Epithelial cell of esophagus (primary cell): Measurements from ENCODE around the gene NLRP1.

Experiments used
- DNase-seq: peaks from one replicate; pipeline ENCODE4 v3.0.0; 2010; ENCODE audit warnings: low read depth
- H3K4me3 ChIP-seq: 2 replicates; pipeline ENCODE4 v1.5.1; 2011; ENCODE audit warnings: mild to moderate bottlenecking, low read length, control low read depth
- TF ChIP-seq, protein P1 (sequence below): IDR thresholded peaks from 2 replicates; pipeline ENCODE4 v1.5.1; 2011; ENCODE audit warnings: low read depth, mild to moderate bottlenecking, low read length, control low read depth, inconsistent platforms; ENCODE audit not compliant: insufficient read depth; ENCODE audit errors: missing control alignments

The NLRP1 gene

DNA sequence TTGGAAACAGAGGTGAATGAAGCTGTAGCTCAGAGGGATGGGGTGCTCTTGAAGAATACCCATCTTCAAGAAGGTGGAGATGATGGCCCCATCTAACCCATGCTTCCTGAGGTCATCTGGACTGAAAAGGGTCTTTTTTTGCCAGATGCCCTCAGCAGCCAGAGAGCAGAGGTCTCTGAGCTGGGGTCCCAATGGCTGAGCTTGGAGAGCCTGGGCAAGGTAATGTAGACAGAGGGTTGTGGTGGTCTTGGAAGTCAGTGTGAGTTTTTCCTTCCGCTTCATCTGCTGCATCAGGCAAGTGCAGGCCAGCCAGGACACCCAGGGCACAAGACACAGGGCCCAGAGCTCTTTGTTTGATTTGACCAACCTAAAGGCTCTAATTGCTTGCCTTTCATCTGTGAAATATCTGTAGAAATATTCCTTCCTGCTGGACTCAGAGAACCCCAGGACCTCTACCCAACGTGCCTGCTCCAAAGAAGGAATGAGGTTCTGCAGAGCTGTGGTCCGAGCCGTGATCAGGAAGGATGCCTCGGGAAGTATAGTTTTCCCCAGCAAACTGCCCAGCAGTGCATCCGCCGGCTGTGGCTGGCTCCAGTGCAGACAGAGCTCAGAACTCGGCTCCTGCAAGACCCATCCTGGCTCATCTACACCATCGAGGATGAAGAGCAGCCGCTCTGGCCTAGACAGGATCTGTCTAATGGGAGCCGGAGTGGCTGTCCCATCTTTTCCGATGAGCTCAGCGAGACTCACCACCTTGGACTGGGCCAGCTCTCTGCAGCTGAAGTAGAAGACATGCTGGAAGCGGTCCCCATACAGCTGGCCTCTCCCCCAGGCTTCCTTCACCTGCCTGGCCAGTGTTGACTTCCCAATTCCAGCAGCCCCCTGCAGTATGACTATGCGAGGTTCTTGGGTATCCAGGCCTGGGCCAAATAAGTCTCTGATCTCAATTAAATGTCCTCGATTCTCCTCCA is 25.2 kb downstream of the NLRP1 start:
- no peak for DNase-seq
- TF ChIP-seq, protein P1, sequence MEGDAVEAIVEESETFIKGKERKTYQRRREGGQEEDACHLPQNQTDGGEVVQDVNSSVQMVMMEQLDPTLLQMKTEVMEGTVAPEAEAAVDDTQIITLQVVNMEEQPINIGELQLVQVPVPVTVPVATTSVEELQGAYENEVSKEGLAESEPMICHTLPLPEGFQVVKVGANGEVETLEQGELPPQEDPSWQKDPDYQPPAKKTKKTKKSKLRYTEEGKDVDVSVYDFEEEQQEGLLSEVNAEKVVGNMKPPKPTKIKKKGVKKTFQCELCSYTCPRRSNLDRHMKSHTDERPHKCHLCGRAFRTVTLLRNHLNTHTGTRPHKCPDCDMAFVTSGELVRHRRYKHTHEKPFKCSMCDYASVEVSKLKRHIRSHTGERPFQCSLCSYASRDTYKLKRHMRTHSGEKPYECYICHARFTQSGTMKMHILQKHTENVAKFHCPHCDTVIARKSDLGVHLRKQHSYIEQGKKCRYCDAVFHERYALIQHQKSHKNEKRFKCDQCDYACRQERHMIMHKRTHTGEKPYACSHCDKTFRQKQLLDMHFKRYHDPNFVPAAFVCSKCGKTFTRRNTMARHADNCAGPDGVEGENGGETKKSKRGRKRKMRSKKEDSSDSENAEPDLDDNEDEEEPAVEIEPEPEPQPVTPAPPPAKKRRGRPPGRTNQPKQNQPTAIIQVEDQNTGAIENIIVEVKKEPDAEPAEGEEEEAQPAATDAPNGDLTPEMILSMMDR, result no peak
- H3K4me3 ChIP-seq, result no peak overlapping the region

GRCh38 chr17:5557990-5558389 is 26.3 kb downstream of the NLRP1 start:
- DNase-seq, result no peak
- TF ChIP-seq, protein P1, result no peak
- no peak overlapping the region for H3K4me3 ChIP-seq

DNA sequence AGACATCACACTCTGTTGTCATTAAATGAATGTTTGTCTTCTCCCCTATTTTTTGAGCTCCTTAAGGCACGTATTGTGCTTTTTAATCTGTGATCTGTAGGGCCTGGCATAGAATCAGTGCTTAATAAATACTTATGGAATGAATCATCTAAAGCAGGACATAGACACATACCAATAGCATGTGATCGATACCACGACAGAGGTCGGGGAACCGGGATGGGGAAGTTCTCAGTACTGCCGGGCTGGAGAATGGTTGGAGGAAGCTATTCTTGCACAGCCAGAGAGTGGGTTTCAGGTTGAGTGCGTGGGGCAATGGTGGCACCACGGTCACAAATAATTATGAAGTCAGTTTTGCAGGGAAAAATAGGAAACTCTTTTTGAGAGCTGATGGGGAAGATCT is 26.8 kb downstream of the NLRP1 start:
- TF ChIP-seq, protein P1, result no peak
- peak; percentile 63 for DNase-seq
- no peak overlapping the region for H3K4me3 ChIP-seq

GRCh38 chr17:5555254-5555653 is 29.1 kb downstream of the NLRP1 start:
- DNase-seq, result peak; percentile 83
- TF ChIP-seq, protein P1, result no peak
- no peak overlapping the region for H3K4me3 ChIP-seq

- TF ChIP-seq, protein P1, result no peak
- no peak overlapping the region for H3K4me3 ChIP-seq
- DNase-seq, result no peak
Observed at GRCh38 chr17:5553479-5553878, 30.8 kb downstream of the NLRP1 start.

DNA sequence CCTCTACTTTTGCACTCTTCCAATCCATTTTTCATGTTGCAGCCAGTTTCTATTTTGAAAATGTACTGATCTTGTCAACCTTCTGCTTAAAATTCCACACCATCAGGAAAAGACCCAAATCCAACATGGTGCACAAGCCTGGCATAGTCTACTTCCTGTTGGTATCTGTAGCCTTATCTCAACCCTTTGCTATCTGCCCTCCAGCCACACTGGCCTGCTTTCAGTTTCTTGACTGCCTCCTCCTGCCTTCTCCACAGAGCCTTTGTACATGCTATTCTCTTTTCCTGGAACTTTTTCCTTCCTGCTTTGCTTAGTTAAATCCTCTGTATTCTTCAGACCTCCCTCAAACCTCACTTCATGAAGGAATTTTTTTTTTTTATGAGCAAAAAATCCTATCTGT is 31.5 kb downstream of the NLRP1 start:
- TF ChIP-seq, protein P1, result no peak
- H3K4me3 ChIP-seq, result no peak overlapping the region
- DNase-seq, result no peak
